ENCODE data around the gene OSBPL10. TPM values are rescaled to one million over a fixed set of nuclear protein-coding genes. Genes with fewer than 3 reads are reported as not detected.

OSBPL10 gene
- total and polyA plus RNA-seq, 2 of the 8 experiments (the other 6 are each of a cell fraction or from before 2014, with no cell fraction given): 26.2 to 86.7 TPM

- TF ChIP-seq SIN3A (conservative IDR thresholded peaks at IDR 0.05 in 1 of 2, IDR thresholded peaks at IDR 0.05 in 1 of 2; ENCODE audit: low read depth in 1 of 2, low read length in 2 of 2) (no peak), SIX5 (IDR thresholded peaks at IDR 0.05; ENCODE audit: low read depth, low read length) (no peak), HDAC2 (IDR thresholded peaks at IDR 0.05; ENCODE audit: borderline replicate concordance in 1 of 2, low read depth in 2 of 2, low read length in 2 of 2) (no peak), EGR1 (IDR thresholded peaks at IDR 0.05; ENCODE audit: borderline replicate concordance, low read depth, low read length) (no peak), POLR2A (IDR thresholded peaks at IDR 0.05; ENCODE audit: control extremely low read depth in 1 of 2, low read depth in 2 of 2, low read length in 2 of 2) (no peak), NRF1 (IDR thresholded peaks at IDR 0.05; ENCODE audit: low read depth, low read length) (no peak)
- CTCF ChIA-PET (ENCODE audit: partially characterized antibody): interaction anchor here (1.0 to 1.5 kb wide), 2 partner anchors 11 to 25 kb away, joined by 3 read pairs; no protein-coding TSS in a partner anchor
Observed at GRCh38 chr3:31705736-31706135, 275.3 kb downstream of the OSBPL10 start.

More at GRCh38 chr3:31705736-31706135, 275.3 kb downstream of the OSBPL10 start:
- Histone ChIP-seq H3K27me3 (replicated peaks in 1 of 4; ENCODE audit: control insufficient read depth in 3 of 4, extremely low read depth in 1 of 4, insufficient read depth in 3 of 4, low read length in 3 of 4) (no peaks in the 10 kb centered on the region), H2BK120ac (replicated peaks; ENCODE audit: low read depth, low read length) (no peak overlapping the region), H3K27ac (ENCODE audit: low read depth, low read length) (no peak overlapping the region), H2BK5ac (ENCODE audit: low read depth, low read length) (no peak overlapping the region), H2AK5ac (ENCODE audit: low read depth, low read length) (no peak overlapping the region), H3K4me2 (ENCODE audit: insufficient read depth in 1 of 2, low read depth in 2 of 2, low read length in 2 of 2) (no peak overlapping the region), H4K5ac (ENCODE audit: insufficient read length, low read depth, low read length) (no peak overlapping the region), H2BK20ac (ENCODE audit: low read length) (no peak overlapping the region), H4K20me1 (replicated peaks in 1 of 2; ENCODE audit: control insufficient read depth in 1 of 2, insufficient read depth in 2 of 2, low read length in 2 of 2) (peaks cover 0 to 2% of the 10 kb centered on the region in 2 experiments), H3K79me1 (ENCODE audit: low read depth, low read length) (no peaks in the 10 kb centered on the region; the same call in 1 of the 2 replicates), H3K4ac (replicated peaks; ENCODE audit: insufficient read length, low read depth, low read length) (no peak overlapping the region), H3K9ac (replicated peaks in 1 of 4; ENCODE audit: extremely low read depth in 1 of 4, low read depth in 3 of 4, low read length in 3 of 4) (no peak overlapping the region), H3K4me3 (ENCODE audit: extremely low read depth in 1 of 4, insufficient read depth in 2 of 4, low read depth in 3 of 4, low read length in 4 of 4) (no peak overlapping the region), H4K8ac (ENCODE audit: extremely low read depth, insufficient read depth, low read length) (no peak overlapping the region), H3K9me3 (ENCODE audit: insufficient read depth in 2 of 2, low read depth in 1 of 2, low read length in 1 of 2) (no peaks in the 10 kb centered on the region), H2BK15ac (ENCODE audit: low read length) (no peak overlapping the region), H3K23ac (ENCODE audit: insufficient read length) (no peak overlapping the region), H2BK12ac (ENCODE audit: low read depth, low read length) (no peak overlapping the region), H3K56ac (replicated peaks; ENCODE audit: insufficient read length, low read depth, low read length) (no peak overlapping the region), H3K79me2 (ENCODE audit: control insufficient read depth in 1 of 2, insufficient read depth in 2 of 2, low read length in 2 of 2) (no peaks in the 10 kb centered on the region; a peak in 2 of 4 replicates), H2AFZ (ENCODE audit: low read length) (no peak overlapping the region), H3K14ac (ENCODE audit: insufficient read length) (no peak overlapping the region), H3K36me3 (ENCODE audit: control insufficient read depth in 2 of 4, insufficient read depth in 4 of 4, low read length in 3 of 4) (peaks cover 0 to 16% (median 5%) of the 10 kb centered on the region in 4 experiments; a peak in 4 of 8 replicates), H3K18ac (ENCODE audit: extremely low read depth, low read length) (no peak overlapping the region), H3K23me2 (ENCODE audit: low read depth, low read length) (no peaks in the 10 kb centered on the region), H4K91ac (replicated peaks; ENCODE audit: insufficient read length, low read length) (no peak overlapping the region), H3K4me1 (replicated peaks in 1 of 4; ENCODE audit: control insufficient read depth in 3 of 4, insufficient read depth in 4 of 4, low read length in 3 of 4) (peaks cover 0 to 3% (median 0%) of the 10 kb centered on the region in 4 experiments; a peak in 1 of 7 replicates)
- POLR2A ChIA-PET (ENCODE audit: partially characterized antibody): no interaction called here
- DNase-seq (ENCODE audit: low read depth in 1 of 2, low spot score in 2 of 2): no peak
- 88% methylated on average over 4 of the region's 4 CpGs; no CpG with 5 or more reads in 1 of the 2 experiments for WGBS, 2 experiments (ENCODE audit: extremely low coverage in 1 of 2, insufficient coverage in 1 of 2, insufficient read length in 1 of 2, insufficient replicate concordance in 2 of 2, low coverage in 1 of 2, low lambda C conversion rate in 2 of 2, missing lambda C conversion rate in 1 of 2)
- FAIRE-seq: no peak
